Immature natural killer cell (primary cell): ENCODE measurements around the gene CEP63. TPM values are rescaled to one million over a fixed set of nuclear protein-coding genes. Genes with fewer than 3 reads are reported as not detected.

ENCODE experiments used
- DNase-seq, 3 donors: peaks; one replicate each; pipeline ENCODE4 v3.0.0; 2022; ENCODE audit warnings: mixed read lengths in 1 of 3
- H3K27ac Mint-ChIP-seq, 6 donors: one replicate each; pipeline ENCODE4 v1.8.0; 2020; ENCODE audit warnings: mixed read lengths in 6 of 6, mild to moderate bottlenecking in 5 of 6, inconsistent platforms in 4 of 6, moderate library complexity in 3 of 6
- H3K27me3 Mint-ChIP-seq, 3 donors: one replicate each; pipeline ENCODE4 v1.8.0; 2020 to 2021; ENCODE audit warnings: low read depth in 3 of 3, mild to moderate bottlenecking in 3 of 3, mixed read lengths in 3 of 3, moderate library complexity in 3 of 3, inconsistent platforms in 1 of 3
- H3K36me3 Mint-ChIP-seq, 3 donors: one replicate each; pipeline ENCODE4 v1.8.0; 2020; ENCODE audit warnings: mixed read lengths in 3 of 3, inconsistent platforms in 2 of 3, mild to moderate bottlenecking in 2 of 3
- H3K4me1 Mint-ChIP-seq, 2 donors: one replicate each; pipeline ENCODE4 v1.8.0; 2020; ENCODE audit warnings: inconsistent platforms in 2 of 2, mild to moderate bottlenecking in 2 of 2, mixed read lengths in 2 of 2, moderate library complexity in 1 of 2
- H3K4me3 Mint-ChIP-seq, 5 donors: one replicate each; pipeline ENCODE4 v1.8.0; 2020; ENCODE audit warnings: mild to moderate bottlenecking in 5 of 5, mixed read lengths in 5 of 5, inconsistent platforms in 3 of 5, moderate library complexity in 3 of 5
- H3K9me3 Mint-ChIP-seq, 6 donors: one replicate each; pipeline ENCODE4 v1.8.0; 2020; ENCODE audit warnings: mild to moderate bottlenecking in 6 of 6, mixed read lengths in 6 of 6, inconsistent platforms in 4 of 6, moderate library complexity in 3 of 6
- polyA plus RNA-seq, 3 donors: library from polyadenylated mRNA; unstranded; fragments of 300-500 nt; fragmentation: Illumina TruSeq; gene quantifications; one replicate each; pipeline ENCODE4 v1.2.3, GENCODE V29; 2021

The CEP63 gene
- polyA plus RNA-seq, 3 donors from 2014 or later: 6.3 to 17.6 (median 10.8) TPM

- Mint-ChIP-seq H3K9me3 (no peaks in the 10 kb centered on the region), H3K27ac (no peak overlapping the region), H3K36me3 (no peaks in the 10 kb centered on the region), H3K4me1 (no peaks in the 10 kb centered on the region), H3K27me3 (peaks cover 0 to 2% (median 0%) of the 10 kb centered on the region in 3 donors), H3K4me3 (no peak overlapping the region)
- DNase-seq: no peak
These were observed 129.9 kb downstream of the CEP63 start for GRCh38 chr3:134615743-134616142.

- Mint-ChIP-seq H3K36me3 (no peaks in the 10 kb centered on the region), H3K9me3 (no peaks in the 10 kb centered on the region)
- no peak for DNase-seq
These were observed 132.0 kb downstream of the CEP63 start for GRCh38 chr3:134617608-134618477.

GRCh38 chr3:134618478-134619300 is 132.8 kb downstream of the CEP63 start:
- Mint-ChIP-seq H3K36me3 (no peaks in the 10 kb centered on the region), H3K27ac (no peak overlapping the region), H3K27me3 (peaks cover 0 to 1% (median 1%) of the 10 kb centered on the region in 3 donors), H3K4me3 (no peak overlapping the region), H3K4me1 (peaks cover 0 to 9% of the 10 kb centered on the region in 2 donors), H3K9me3 (peaks cover 0 to 1% (median 0%) of the 10 kb centered on the region in 6 donors)
- no peak for DNase-seq

More at GRCh38 chr3:134617608-134618477, 132.0 kb downstream of the CEP63 start:
- Mint-ChIP-seq H3K4me1 (peaks cover 0 to 9% of the 10 kb centered on the region in 2 donors), H3K27ac (no peak overlapping the region), H3K4me3 (no peak overlapping the region), H3K27me3 (peaks cover 0 to under 1% (median 0%) of the 10 kb centered on the region in 3 donors)

- H3K4me3 Mint-ChIP-seq: no peak overlapping the region
- peaks cover 0 to 3% (median 1%) of the 10 kb centered on the region in 3 donors for H3K27me3 Mint-ChIP-seq
- peaks cover 0 to 9% of the 10 kb centered on the region in 2 donors for H3K4me1 Mint-ChIP-seq
- peaks cover 0 to 1% (median 0%) of the 10 kb centered on the region in 6 donors for H3K9me3 Mint-ChIP-seq
- DNase-seq: no peak
- no peak overlapping the region for H3K27ac Mint-ChIP-seq
- H3K36me3 Mint-ChIP-seq: no peaks in the 10 kb centered on the region
These were observed 133.4 kb downstream of the CEP63 start for GRCh38 chr3:134619301-134619615.

- Mint-ChIP-seq H3K27ac (no peak overlapping the region), H3K9me3 (peaks cover 0 to 1% (median 0%) of the 10 kb centered on the region in 6 donors), H3K4me3 (no peak overlapping the region)
These were observed 134.1 kb downstream of the CEP63 start for GRCh38 chr3:134619884-134620445.

GRCh38 chr3:134620476-134621115 is 134.7 kb downstream of the CEP63 start:
- H3K4me3 Mint-ChIP-seq: no peak overlapping the region
- H3K9me3 Mint-ChIP-seq: peaks cover 0 to 1% (median 0%) of the 10 kb centered on the region in 6 donors
- H3K27me3 Mint-ChIP-seq: peaks cover 1 to 4% (median 3%) of the 10 kb centered on the region in 3 donors
- no peak overlapping the region for H3K27ac Mint-ChIP-seq
- DNase-seq: no peak
- H3K36me3 Mint-ChIP-seq: no peaks in the 10 kb centered on the region
- H3K4me1 Mint-ChIP-seq: peaks cover 0 to 9% of the 10 kb centered on the region in 2 donors

More at GRCh38 chr3:134619884-134620445, 134.1 kb downstream of the CEP63 start:
- no peaks in the 10 kb centered on the region for H3K36me3 Mint-ChIP-seq
- H3K4me1 Mint-ChIP-seq: peaks cover 0 to 9% of the 10 kb centered on the region in 2 donors
- DNase-seq: no peak
- peaks cover 1 to 3% (median 2%) of the 10 kb centered on the region in 3 donors for H3K27me3 Mint-ChIP-seq

- Mint-ChIP-seq H3K27me3 (peaks cover 1 to 4% (median 3%) of the 10 kb centered on the region in 3 donors), H3K9me3 (peaks cover 0 to 1% (median 0%) of the 10 kb centered on the region in 6 donors), H3K4me1 (peaks cover 0 to 9% of the 10 kb centered on the region in 2 donors), H3K36me3 (no peaks in the 10 kb centered on the region), H3K27ac (peak overlapping the region in 1 of 6 donors; percentile 31), H3K4me3 (no peak overlapping the region)
- no peak for DNase-seq
These were observed 136.0 kb downstream of the CEP63 start for GRCh38 chr3:134621854-134622253.

GRCh38 chr3:134622806-134623365 is 137.0 kb downstream of the CEP63 start:
- Mint-ChIP-seq H3K27me3 (peaks cover 1 to 4% (median 3%) of the 10 kb centered on the region in 3 donors), H3K4me3 (no peak overlapping the region), H3K36me3 (no peaks in the 10 kb centered on the region), H3K9me3 (peaks cover 0 to 1% (median 0%) of the 10 kb centered on the region in 6 donors), H3K27ac (no peak overlapping the region), H3K4me1 (peaks cover 5 to 19% of the 10 kb centered on the region in 2 donors)
- no peak for DNase-seq

- no peak for DNase-seq
- H3K4me1 Mint-ChIP-seq: peaks cover 14 to 28% of the 10 kb centered on the region in 2 donors
- peaks cover 0 to 1% (median 0%) of the 10 kb centered on the region in 6 donors for H3K9me3 Mint-ChIP-seq
- no peak overlapping the region for H3K27ac Mint-ChIP-seq
- no peaks in the 10 kb centered on the region for H3K36me3 Mint-ChIP-seq
- peaks cover 1 to 5% (median 4%) of the 10 kb centered on the region in 3 donors for H3K27me3 Mint-ChIP-seq
- H3K4me3 Mint-ChIP-seq: no peak overlapping the region
These were observed 137.9 kb downstream of the CEP63 start for GRCh38 chr3:134623615-134624245.

Other genes with a start within 250 kb of the CEP63 start
- gene RYK, start 235.2 kb upstream of the CEP63 start, polyA plus RNA-seq: 10 to 100 TPM in 1 of 3 donors, 1 to 10 TPM in 2; 2.2 to 12.7 (median 6.5) TPM
- not detected for gene AMOTL2, start 111.6 kb upstream of the CEP63 start, polyA plus RNA-seq
- gene ANAPC13, start 72 bp upstream of the CEP63 start, polyA plus RNA-seq: 10 to 100 TPM; 43.6 to 64.4 (median 58.4) TPM
- gene KY, start 165.0 kb downstream of the CEP63 start, polyA plus RNA-seq: not detected